GM19455 (cell line): ENCODE measurements around the gene ATP13A2.

Source experiments
- ATAC-seq: cut with Tn5 transposase; IDR thresholded peaks from one replicate; pipeline ENCODE4 v1.9.1; 2021; ENCODE audit not compliant: unreplicated experiment

The ATP13A2 gene

GRCh38 chr1:17005365-17005740 is 6.4 kb downstream of the ATP13A2 start:
- no peak for ATAC-seq

GRCh38 chr1:17004466-17005364 is 7.0 kb downstream of the ATP13A2 start:
- no peak for ATAC-seq

GRCh38 chr1:17002524-17002902 is 9.2 kb downstream of the ATP13A2 start:
- no peak for ATAC-seq

GRCh38 chr1:17001760-17002523 is 9.8 kb downstream of the ATP13A2 start:
- ATAC-seq = no peak

GRCh38 chr1:16999863-17000262 is 11.9 kb downstream of the ATP13A2 start:
- no peak for ATAC-seq

GRCh38 chr1:16998589-16998988 is 13.1 kb downstream of the ATP13A2 start:
- no peak for ATAC-seq

- ATAC-seq = no peak
Measured at GRCh38 chr1:16996845-16997244, 14.9 kb downstream of the ATP13A2 start.

- no peak for ATAC-seq
Measured at GRCh38 chr1:16993521-16994038, 18.1 kb downstream of the ATP13A2 start.

GRCh38 chr1:16992675-16993074 is 19.1 kb downstream of the ATP13A2 start:
- no peak for ATAC-seq

- ATAC-seq = no peak
Measured at GRCh38 chr1:16992102-16992501, 19.6 kb downstream of the ATP13A2 start.

- no peak for ATAC-seq
Measured at GRCh38 chr1:16991571-16991970, 20.2 kb downstream of the ATP13A2 start.

- no peak for ATAC-seq
Measured at GRCh38 chr1:16989676-16990391, 21.9 kb downstream of the ATP13A2 start.

- ATAC-seq = no peak
Measured at GRCh38 chr1:16988210-16988609, 23.5 kb downstream of the ATP13A2 start.

- ATAC-seq = no peak
Measured at GRCh38 chr1:16986962-16987361, 24.8 kb downstream of the ATP13A2 start.

GRCh38 chr1:16986560-16986959 is 25.2 kb downstream of the ATP13A2 start:
- ATAC-seq = no peak

GRCh38 chr1:16986113-16986512 is 25.6 kb downstream of the ATP13A2 start:
- no peak for ATAC-seq

- no peak for ATAC-seq
Measured at GRCh38 chr1:16984717-16985116, 27.0 kb downstream of the ATP13A2 start.

GRCh38 chr1:16983649-16984048 is 28.1 kb downstream of the ATP13A2 start:
- no peak for ATAC-seq

- ATAC-seq = no peak
Measured at GRCh38 chr1:16982902-16983301, 28.8 kb downstream of the ATP13A2 start.

GRCh38 chr1:16981269-16981849 is 30.4 kb downstream of the ATP13A2 start:
- ATAC-seq = no peak
